HCT116 (cell line): ENCODE data around the gene CENPM. TPM values are rescaled to one million over a fixed set of nuclear protein-coding genes. Genes with fewer than 3 reads are reported as not detected.
"Not testable (repeated sequence)": the region's sequence is repeated elsewhere in the genome, so short reads cannot be mapped to it uniquely, and the experiment has no call there.

ENCODE experiments used
- ATAC-seq: fragments of 200-7000 bp; cut with Tn5 transposase; 2 replicates; pipeline ENCODE4 v1.9.1; 2020; ENCODE audit warnings: mild to moderate bottlenecking, moderate library complexity
- BruUV-seq: library from RNA; stranded (reverse); fragments of 400-500 nt; replicated peaks from 2 replicates; lab custom pipeline; 2021; lab: Mats Ljungman, UMichigan
- CTCF ChIA-PET: fragments of 300-600 bp; sonication (Branson Sonifier 250); formaldehyde crosslinking; loops from one replicate; lab custom pipeline; 2021; ENCODE audit warnings: antibody characterized with exemption; lab: Charles Lee
- POLR2A ChIA-PET: fragments of 300-600, 350-600 bp; sonication (Branson Sonifier 250); formaldehyde crosslinking; loops from one replicate; lab custom pipeline; 2021; ENCODE audit warnings: antibody characterized with exemption; lab: Charles Lee
- RAD21 ChIA-PET, 2 experiments: fragments of 300-600 bp; sonication (Branson Sonifier 250); formaldehyde crosslinking; loops; one replicate each; lab custom pipeline; 2023; ENCODE audit warnings: low total read pairs in 2 of 2; ENCODE audit not compliant: uncharacterized antibody in 2 of 2, unreplicated experiment in 2 of 2, low non-redundant PET in 1 of 2; lab: Charles Lee
- DNase-seq: peaks from one replicate; pipeline ENCODE4 v3.0.0-alpha.2; 2010; ENCODE audit warnings: low read depth, low spot score
- H2AFZ ChIP-seq: fragments of 200-600 bp; shearing (Covaris generic), sonication (generic); 2 replicates; pipeline ENCODE4 v1.6.1; 2017; ENCODE audit warnings: low read depth, mixed run types, mixed read lengths, antibody characterized with exemption, low read length; ENCODE audit not compliant: poor library complexity, severe bottlenecking
- H3K27ac ChIP-seq: 2 replicates; pipeline ENCODE4 v1.5.1; 2012; ENCODE audit warnings: low read depth, low read length
- H3K27me3 ChIP-seq: fragments of 200-600 bp; sonication (generic); 2 replicates; pipeline ENCODE4 v1.6.1; 2016; ENCODE audit warnings: mixed run types, low read length, mixed read lengths; ENCODE audit not compliant: insufficient read depth
- H3K36me3 ChIP-seq, 2 experiments: fragments of 200-500 bp in 1 of 2; fragments of 200-600 bp in 1 of 2; sonication (Bioruptor generic) in 1 of 2; sonication (generic) in 1 of 2; 2 replicates each; pipeline versions ENCODE4 v1.5.1 to v1.6.1; 2014 to 2016; ENCODE audit warnings: low read length in 2 of 2, inconsistent platforms in 1 of 2, mixed read lengths in 1 of 2, mixed run types in 1 of 2; ENCODE audit not compliant: insufficient read depth in 2 of 2, control insufficient read depth in 1 of 2
- H3K4me1 ChIP-seq, 2 experiments: fragments of 200-600 bp in 1 of 2; sonication (generic) in 1 of 2; 2 replicates each; pipeline versions ENCODE4 v1.5.1 to v1.6.1; 2012 to 2017; ENCODE audit warnings: low read length in 2 of 2, inconsistent platforms in 1 of 2, mild to moderate bottlenecking in 1 of 2, mixed read lengths in 1 of 2, mixed run types in 1 of 2, moderate library complexity in 1 of 2; ENCODE audit not compliant: insufficient read depth in 2 of 2, control insufficient read depth in 1 of 2
- H3K4me2 ChIP-seq: fragments of 200-600 bp; sonication (generic); 2 replicates; pipeline ENCODE4 v1.6.1; 2017; ENCODE audit warnings: mixed run types, low read length, mixed read lengths
- H3K4me3 ChIP-seq, 2 experiments: fragments of 200-600 bp in 1 of 2; sonication (generic) in 1 of 2; replicated peaks in 1 of 2; 2 replicates each; pipeline ENCODE4 v1.5.1; 2011 to 2016; ENCODE audit warnings: low read length in 2 of 2, control low read depth in 1 of 2, low read depth in 1 of 2, mild to moderate bottlenecking in 1 of 2, mixed read lengths in 1 of 2, mixed run types in 1 of 2
- H3K79me2 ChIP-seq: fragments of 200-600 bp; sonication (generic); 2 replicates; pipeline ENCODE4 v1.6.1; 2017; ENCODE audit warnings: mild to moderate bottlenecking, mixed run types, low read length, moderate library complexity, mixed read lengths; ENCODE audit not compliant: insufficient read depth
- H3K9ac ChIP-seq: fragments of 200-600 bp; sonication (generic); 2 replicates; pipeline ENCODE4 v1.6.1; 2016; ENCODE audit warnings: low read length, mixed read lengths
- H3K9me2 ChIP-seq: fragments of 200-600 bp; sonication (generic), shearing (Covaris generic); 2 replicates; pipeline ENCODE4 v1.6.1; 2017; ENCODE audit warnings: mixed run types, mild to moderate bottlenecking, moderate library complexity; ENCODE audit not compliant: insufficient read depth
- H3K9me3 ChIP-seq, 2 experiments: fragments of 200-500 bp in 1 of 2; fragments of 200-600 bp in 1 of 2; sonication (Bioruptor generic) in 1 of 2; sonication (generic) in 1 of 2; 2 replicates each; pipeline ENCODE4 v1.6.1; 2014 to 2017; ENCODE audit warnings: low read length in 2 of 2, mixed read lengths in 2 of 2, inconsistent platforms in 1 of 2, low read depth in 1 of 2, mild to moderate bottlenecking in 1 of 2, mixed run types in 1 of 2, moderate library complexity in 1 of 2; ENCODE audit not compliant: control insufficient read depth in 1 of 2, insufficient read depth in 1 of 2
- H4K20me1 ChIP-seq: fragments of 200-600 bp; sonication (generic), shearing (Covaris generic); 2 replicates; pipeline ENCODE4 v1.6.1; 2017; ENCODE audit warnings: mixed run types, mild to moderate bottlenecking, moderate library complexity; ENCODE audit not compliant: insufficient read depth
- ATF3 ChIP-seq: IDR thresholded peaks from 2 replicates; pipeline ENCODE4 v1.6.1; 2012
- CBX3 ChIP-seq: IDR thresholded peaks from 2 replicates; pipeline ENCODE4 v1.6.1; 2012; ENCODE audit warnings: low read depth
- CEBPB ChIP-seq: IDR thresholded peaks from 2 replicates; pipeline ENCODE4 v1.6.1; 2012; ENCODE audit warnings: low read depth
- EGR1 ChIP-seq: IDR thresholded peaks from 2 replicates; pipeline ENCODE4 v1.6.1; 2012; ENCODE audit warnings: low read depth
- ELF1 ChIP-seq: IDR thresholded peaks from 2 replicates; pipeline ENCODE4 v1.6.1; 2012; ENCODE audit warnings: low read depth, borderline replicate concordance
- EZH2phosphoT487 ChIP-seq: fragments of 200-600 bp; IDR thresholded peaks from 2 replicates; pipeline ENCODE4 v1.6.1; 2018; ENCODE audit warnings: antibody characterized with exemption, borderline replicate concordance
- JUND ChIP-seq: IDR thresholded peaks from 2 replicates; pipeline ENCODE4 v1.6.1; 2012
- POLR2A ChIP-seq: IDR thresholded peaks from 2 replicates; pipeline ENCODE4 v1.7.0; 2011; ENCODE audit warnings: borderline replicate concordance; ENCODE audit not compliant: insufficient read depth, insufficient read length; ENCODE audit errors: extremely low read depth
- POLR2AphosphoS5 ChIP-seq: IDR thresholded peaks from 2 replicates; pipeline ENCODE4 v1.6.1; 2011; ENCODE audit warnings: mild to moderate bottlenecking, low read depth, low read length, moderate library complexity
- SRF ChIP-seq: IDR thresholded peaks from 2 replicates; pipeline ENCODE4 v1.6.1; 2012; ENCODE audit warnings: low read depth
- ZBTB33 ChIP-seq: IDR thresholded peaks from 2 replicates; pipeline ENCODE4 v1.6.1; 2011; ENCODE audit warnings: mild to moderate bottlenecking, low read length, moderate library complexity; ENCODE audit not compliant: insufficient replicate concordance; ENCODE audit errors: extremely low read depth
- ZFX ChIP-seq: fragments of 450-650 bp; IDR thresholded peaks from 2 replicates; pipeline ENCODE4 v1.6.1; 2017
- intact Hi-C: fragments of 100-400 bp; cut with micrococcal nuclease; formaldehyde crosslinking; loops from 2 replicates; pipeline ENCODE4 v1.10.0; 2022
- total RNA-seq: library from RNA; stranded (reverse); gene quantifications from one replicate; pipeline ENCODE4 v1.2.1, GENCODE V29; 2021; ENCODE audit not compliant: unreplicated experiment

CENPM gene
- total RNA-seq, 1 experiment from 2014 or later, result 44.7 TPM

- no TSS peak for BruUV-seq
- CTCF ChIA-PET, result no interaction called here
- Histone ChIP-seq H3K9ac (no peak within 1 kb of the TSS), H3K4me3 (no peak within 1 kb of the TSS), H4K20me1 (no peaks in the 10 kb centered on the region), H3K9me3 (no peaks in the 10 kb centered on the region), H3K36me3 (no peaks in the 10 kb centered on the region), H3K27ac (no peak within 1 kb of the TSS), H3K9me2 (no peaks in the 10 kb centered on the region), H3K4me1 (peaks cover 11 to 18% of the 10 kb centered on the region in 2 experiments), H3K79me2 (no peaks in the 10 kb centered on the region), H2AFZ (no peak within 1 kb of the TSS), H3K27me3 (no peaks in the 10 kb centered on the region), H3K4me2 (no peak within 1 kb of the TSS; the same call in 1 of the 2 replicates)
- RAD21 ChIA-PET, result no interaction called here
- ATAC-seq (no peak), DNase-seq (no peak)
- POLR2A ChIA-PET, result no interaction called here
- TF ChIP-seq ELF1 (no peak), CBX3 (no peak), EZH2phosphoT487 (no peak), EGR1 (no peak), CEBPB (no peak), POLR2A (no peak), JUND (no peak), ZFX (no peak), ATF3 (no peak), SRF (no peak)
- intact Hi-C loops, result no loop called here
Measured at GRCh38 chr22:41951898-41952474, 5.0 kb upstream of the CENPM start, which contains the start of gene SMIM45. Gene SMIM45, plus strand, starts transcription at chr22:41952150.

- no peak for DNase-seq
- Histone ChIP-seq H3K27ac (no peak overlapping the region), H3K4me1 (peaks cover 14 to 37% of the 10 kb centered on the region in 2 experiments), H3K4me2 (no peak overlapping the region), H3K27me3 (no peaks in the 10 kb centered on the region), H4K20me1 (no peaks in the 10 kb centered on the region), H2AFZ (no peak overlapping the region), H3K9me3 (no peaks in the 10 kb centered on the region), H3K9me2 (no peaks in the 10 kb centered on the region), H3K36me3 (peaks cover 8% of the 10 kb centered on the region in 2 experiments; a peak in 3 of 4 replicates), H3K9ac (no peak overlapping the region), H3K79me2 (peaks cover 22% of the 10 kb centered on the region), H3K4me3 (no peak overlapping the region)
- ATAC-seq, result no peak
- TF ChIP-seq POLR2AphosphoS5 (no peak), CEBPB (no peak), ZBTB33 (no peak)
- POLR2A ChIA-PET, result no interaction called here
- RAD21 ChIA-PET, result no interaction called here
- intact Hi-C loops, result loop anchor here (5.0 kb wide), 1 partner anchor 163 kb away; no protein-coding TSS in a partner anchor
- no TSS peak for BruUV-seq
- CTCF ChIA-PET, result interaction anchor here (1.3 kb wide), 1 partner anchor 8 kb away, joined by 3 read pairs; no protein-coding TSS in a partner anchor
Measured at GRCh38 chr22:41949297-41949965, 2.5 kb upstream of the CENPM start.

GRCh38 chr22:41948928-41949296 lies 2.0 kb upstream of the CENPM start:
- DNase-seq, H3K4me3 ChIP-seq, POLR2A ChIA-PET, ATAC-seq, BruUV-seq, H3K4me2 ChIP-seq, H3K9me3 ChIP-seq, H3K9ac ChIP-seq, RAD21 ChIA-PET, H3K27me3 ChIP-seq, H3K27ac ChIP-seq, H4K20me1 ChIP-seq, H2AFZ ChIP-seq, CTCF ChIA-PET, H3K9me2 ChIP-seq: not testable (repeated sequence)
- Histone ChIP-seq H3K36me3 (peaks cover 11 to 13% of the 10 kb centered on the region in 2 experiments; a peak in 3 of 4 replicates), H3K4me1 (peaks cover 14 to 39% of the 10 kb centered on the region in 2 experiments), H3K79me2 (peaks cover 27% of the 10 kb centered on the region)
- intact Hi-C loops, result loop anchor here (5.0 kb wide), 1 partner anchor 163 kb away; no protein-coding TSS in a partner anchor
